Heart left ventricle (tissue), 16 donors: Measurements from ENCODE around the gene FAF1. TPM values are rescaled to one million over a fixed set of nuclear protein-coding genes. Genes with fewer than 3 reads are reported as not detected.
"Not testable (repeated sequence)": the region's sequence is repeated elsewhere in the genome, so short reads cannot be mapped to it uniquely, and the experiment has no call there.

ENCODE experiments used
- ATAC-seq, 4 donors: fragments of 200-7000 bp; cut with Tn5 transposase; one replicate each; pipeline ENCODE4 v1.9.1; 2020 to 2022; ENCODE audit warnings: moderate library complexity in 4 of 4, mild to moderate bottlenecking in 3 of 4, moderate number of reproducible peaks in 1 of 4
- DNase-seq, 5 donors: peaks; one replicate each; pipeline ENCODE4 v3.0.0-alpha.2; 2020
- H3K27ac ChIP-seq, 12 donors: fragments of 200-600 bp; sonication (generic) in 4 of 12; one replicate each; pipeline versions ENCODE4 v1.5.0 to v1.8.0; 2016 to 2022; ENCODE audit warnings: mild to moderate bottlenecking in 2 of 12
- H3K27me3 ChIP-seq, 9 donors: fragments of 200-600 bp; sonication (generic) in 2 of 9; one replicate each; pipeline versions ENCODE4 v1.5.1 to v1.8.0; 2016 to 2022; ENCODE audit warnings: mild to moderate bottlenecking in 3 of 9
- H3K36me3 ChIP-seq, 9 donors: fragments of 200-600 bp; sonication (generic) in 2 of 9; one replicate each; pipeline versions ENCODE4 v1.5.0 to v1.8.0; 2018 to 2022; ENCODE audit warnings: mild to moderate bottlenecking in 2 of 9
- H3K4me1 ChIP-seq, 12 donors: fragments of 200-600 bp; sonication (generic) in 4 of 12; one replicate each; pipeline versions ENCODE4 v1.5.0 to v1.8.0; 2016 to 2022; ENCODE audit warnings: mild to moderate bottlenecking in 3 of 12
- H3K4me3 ChIP-seq, 12 donors: fragments of 200-600 bp; sonication (generic) in 4 of 12; one replicate each; pipeline versions ENCODE4 v1.5.0 to v1.8.0; 2017 to 2022; ENCODE audit warnings: mild to moderate bottlenecking in 9 of 12, moderate library complexity in 4 of 12
- H3K9me3 ChIP-seq, 12 donors: fragments of 200-600 bp; sonication (generic) in 4 of 12; one replicate each; pipeline versions ENCODE4 v1.5.0 to v1.8.0; 2016 to 2022; ENCODE audit warnings: mild to moderate bottlenecking in 1 of 12
- POLR2A ChIP-seq, 2 donors: fragments of 450-650 bp; IDR thresholded peaks; one replicate each; pipeline ENCODE4 v1.6.1; 2017; ENCODE audit warnings: antibody characterized with exemption in 2 of 2, mild to moderate bottlenecking in 2 of 2, moderate library complexity in 2 of 2
- WGBS, 4 donors: extraction: QIAGEN DNeasy Blood & Tissue Kit in 2 of 4; methylation state at CpG; one replicate each; pipeline versions ENCODE4 v1.1.5 to v1.1.7; 2013 to 2018; 5-methylcytosine and 5-hydroxymethylcytosine counted together
- intact Hi-C, 10 donors: fragments of 100-400 bp; cut with DNase I; formaldehyde crosslinking; loops; one replicate each; pipeline versions ENCODE4 v1.11.1 to v1.14.2; 2022
- polyA plus RNA-seq, 2 donors: library from polyadenylated mRNA; stranded (reverse); fragments of 200-250 nt; gene quantifications; one replicate each; pipeline ENCODE4 v1.2.3, GENCODE V29; 2013
- total RNA-seq, 9 donors: library from RNA; depleted of rRNA in 2 of 9; stranded (reverse); fragments of >200 nt in 2 of 9; fragmentation: NEBNext Ultra II Directional in 3 of 9; extraction: Animal tissue kit (Norgen Biotek cat#: 25700) in 3 of 9; gene quantifications; one replicate each; pipeline versions ENCODE4 v1.1.0 to v1.2.4, GENCODE V29; 2016 to 2023
- TF ChIP-seq, protein P1 (sequence below), 12 donors: fragments of 200-600 bp; sonication (generic) in 4 of 12; IDR thresholded peaks; one replicate each; pipeline versions ENCODE4 v1.5.0 to v1.8.0; 2018 to 2022; ENCODE audit warnings: antibody characterized with exemption in 12 of 12, mild to moderate bottlenecking in 5 of 12
- donor health status: ischemic (EF 13 %, LVEDD 7.1; RV severe dilation, severe dysfunction).
- donor health status: healthy with polysubstance abuse.
- donor health status: DM: no; HTN: yes; CAD: no.
- donor health status: DM: no; HTN: no; CAD: no.
- donor health status: ischemic (EF 25% LVEDD 6.9; RV normal size, moderate dysfunction).
- donor health status: ischemic (EF 25% LVEDD 5.7; RV mildly dilated, moderate dysfunction).
- donor health status: healthy.
- donor health status: DM: yes; HTN: yes; CAD: no.
- donor health status: ischemic (EF 35%, LVEDD 5.7; RV mildly dilated, moderate dysfunction).
- donor health status: nonischemic (EF 11% LVEDD 7.7; RV severe dilation, severe dysfunction).
- donor health status: DM: yes; HTN: yes; CAD: no.
- donor health status: PGD.
- donor health status: ischemic (EF 29% LVEDD 5.4; RV normal size, mild dysfunction).
- donor health status: nonischemic (EF 23%, LVEDD 6.1; RV moderate dilation, normal function).

FAF1 gene
- total and polyA plus RNA-seq, 11 donors: 41.0 to 112 (median 81.3) TPM

DNA sequence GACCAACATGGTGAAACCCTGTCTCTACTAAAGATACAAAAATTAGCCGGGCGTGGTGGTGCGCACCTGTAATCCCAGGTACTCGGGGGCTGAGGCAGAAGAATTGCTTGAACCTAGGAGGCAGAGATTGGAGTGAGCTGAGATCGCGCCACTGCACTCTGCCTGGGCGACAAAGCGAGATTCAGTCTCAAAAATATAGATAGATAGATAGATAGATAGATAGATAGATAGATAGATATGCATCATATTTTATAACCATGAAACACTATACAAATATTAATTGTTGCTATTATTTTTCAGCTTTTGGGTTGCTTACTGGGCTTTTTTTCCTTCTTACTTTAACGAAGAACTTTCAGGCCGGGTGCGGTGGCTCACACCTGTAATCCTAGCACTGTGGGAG, 4.8 kb upstream of the FAF1 start:
- no peak overlapping the region for H3K27ac ChIP-seq
- TF ChIP-seq, protein P1, sequence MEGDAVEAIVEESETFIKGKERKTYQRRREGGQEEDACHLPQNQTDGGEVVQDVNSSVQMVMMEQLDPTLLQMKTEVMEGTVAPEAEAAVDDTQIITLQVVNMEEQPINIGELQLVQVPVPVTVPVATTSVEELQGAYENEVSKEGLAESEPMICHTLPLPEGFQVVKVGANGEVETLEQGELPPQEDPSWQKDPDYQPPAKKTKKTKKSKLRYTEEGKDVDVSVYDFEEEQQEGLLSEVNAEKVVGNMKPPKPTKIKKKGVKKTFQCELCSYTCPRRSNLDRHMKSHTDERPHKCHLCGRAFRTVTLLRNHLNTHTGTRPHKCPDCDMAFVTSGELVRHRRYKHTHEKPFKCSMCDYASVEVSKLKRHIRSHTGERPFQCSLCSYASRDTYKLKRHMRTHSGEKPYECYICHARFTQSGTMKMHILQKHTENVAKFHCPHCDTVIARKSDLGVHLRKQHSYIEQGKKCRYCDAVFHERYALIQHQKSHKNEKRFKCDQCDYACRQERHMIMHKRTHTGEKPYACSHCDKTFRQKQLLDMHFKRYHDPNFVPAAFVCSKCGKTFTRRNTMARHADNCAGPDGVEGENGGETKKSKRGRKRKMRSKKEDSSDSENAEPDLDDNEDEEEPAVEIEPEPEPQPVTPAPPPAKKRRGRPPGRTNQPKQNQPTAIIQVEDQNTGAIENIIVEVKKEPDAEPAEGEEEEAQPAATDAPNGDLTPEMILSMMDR (IDR thresholded peaks at IDR 0.05): no peak
- no peak overlapping the region for H3K4me3 ChIP-seq
- DNase-seq: no peak
- H3K36me3 ChIP-seq: no peaks in the 10 kb centered on the region
- H3K27me3 ChIP-seq: no peaks in the 10 kb centered on the region
- intact Hi-C loops: loop anchor here in 3 of 10 donors (5.0 to 10.0 kb wide), 7 partner anchors 33 to 910 kb away; partner anchors contain the start of genes EPS15 (in 1 of the 3), NRDC (in 1 of the 3) and RNF11 (in 1 of the 3)
- WGBS, 4 donors: 91 to 95% (median 94%) methylated on average over 11 of the region's 11 CpGs
- ATAC-seq: no peak
- H3K9me3 ChIP-seq: no peaks in the 10 kb centered on the region
- H3K4me1 ChIP-seq: peaks cover 0 to 24% (median 13%) of the 10 kb centered on the region in 12 donors

- Histone ChIP-seq H3K36me3 (peaks cover 0 to 3% (median 0%) of the 10 kb centered on the region in 9 donors), H3K4me3 (peak overlapping the region; percentile 44 to 89 (median 75)), H3K4me1 (peaks cover 0 to 37% (median 17%) of the 10 kb centered on the region in 12 donors), H3K27me3 (no peaks in the 10 kb centered on the region), H3K27ac (peak overlapping the region in 11 of 12 donors; percentile 82 to 93 (median 87)), H3K9me3 (no peaks in the 10 kb centered on the region)
- WGBS, 4 donors: 1 to 2% (median 1%) methylated on average over 16 to 38 of the region's 38 CpGs
- intact Hi-C loops: loop anchor here in 1 of 10 donors (5.0 kb wide), 1 partner anchor 187 kb away; no protein-coding TSS in a partner anchor
- DNase-seq: peak in 1 of 5 donors; percentile 24
- ATAC-seq: no peak
- TF ChIP-seq, protein P1 (IDR thresholded peaks at IDR 0.05): no peak
- TF ChIP-seq POLR2A (IDR thresholded peaks at IDR 0.05): no peak
Observed at GRCh38 chr1:50959303-50959912, 659 bp downstream of the FAF1 start.

- intact Hi-C loops: loop anchor here in 1 of 10 donors (5.0 kb wide), 1 partner anchor 183 kb away; no protein-coding TSS in a partner anchor
- Histone ChIP-seq H3K27me3 (no peaks in the 10 kb centered on the region), H3K27ac (no peak overlapping the region), H3K4me1 (peaks cover 0 to 33% (median 15%) of the 10 kb centered on the region in 12 donors), H3K4me3 (no peak overlapping the region), H3K9me3 (no peaks in the 10 kb centered on the region), H3K36me3 (peaks cover 0 to 3% (median 0%) of the 10 kb centered on the region in 9 donors)
- 29 to 46% (median 39%) methylated on average over 1 of the region's 1 CpG for WGBS, 4 donors
- TF ChIP-seq POLR2A (IDR thresholded peaks at IDR 0.05): no peak
- TF ChIP-seq, protein P1 (IDR thresholded peaks at IDR 0.05): no peak
- DNase-seq (no peak), ATAC-seq (no peak)
Observed at GRCh38 chr1:50955116-50955515, 5.0 kb downstream of the FAF1 start.

GRCh38 chr1:50952566-50952965, 7.5 kb downstream of the FAF1 start:
- ATAC-seq, H3K27me3 ChIP-seq, H3K36me3 ChIP-seq, DNase-seq, H3K9me3 ChIP-seq, intact Hi-C loops, H3K27ac ChIP-seq, H3K4me3 ChIP-seq: not testable (repeated sequence)
- WGBS, 4 donors: 92 to 97% (median 95%) methylated on average over 24 to 31 of the region's 31 CpGs
- peaks cover 0 to 23% (median 12%) of the 10 kb centered on the region in 12 donors for H3K4me1 ChIP-seq
